ENCODE measurements around the gene TFAP2D.

Gene TFAP2D

DNA sequence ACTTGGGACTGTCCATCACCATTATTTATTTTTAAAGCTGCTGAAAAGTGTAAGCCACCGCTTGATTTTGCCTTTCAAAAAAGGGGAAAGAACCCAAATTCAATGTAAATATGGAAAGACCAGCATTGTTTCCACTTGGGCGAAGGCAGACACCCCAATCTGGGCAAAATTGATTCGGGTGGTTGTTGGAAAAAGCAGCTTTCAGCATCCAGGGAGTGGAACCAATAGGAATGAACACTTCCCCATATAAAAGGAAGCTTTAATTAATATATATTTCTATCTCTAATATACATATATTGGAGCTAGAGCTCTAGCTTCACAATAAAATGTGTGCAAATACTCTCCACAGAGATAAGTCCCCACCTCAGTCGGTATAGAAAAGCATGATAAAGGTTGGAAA is at the start of gene TFAP2D:
TFAP2D (plus strand) TSS at position 301 of the 400 bp plus-strand sequence. CDS start 530 bp downstream, outside the sequence.
- no peak for DNase-seq (ENCODE audit: low read depth)

DNA sequence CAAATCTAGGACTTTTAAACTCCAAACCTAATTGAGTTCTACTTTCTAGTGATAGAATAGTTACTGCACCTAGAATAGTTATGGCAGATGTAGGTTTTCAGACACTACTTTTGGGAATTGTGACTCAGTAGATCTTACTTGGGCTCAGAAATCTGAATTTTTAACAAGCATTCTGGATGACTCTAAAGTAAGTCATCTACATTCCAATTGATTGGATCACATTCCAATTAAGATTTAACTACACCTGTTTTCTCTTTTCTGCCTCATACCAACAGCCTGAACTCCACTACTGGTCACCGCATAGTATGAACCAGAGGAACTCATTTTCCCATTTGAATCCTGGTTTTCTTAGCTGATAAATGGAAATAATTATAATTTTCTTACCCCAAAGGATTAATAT is 49.5 kb upstream of the TFAP2D start:
- no peak for DNase-seq (ENCODE audit: low read depth)

DNA sequence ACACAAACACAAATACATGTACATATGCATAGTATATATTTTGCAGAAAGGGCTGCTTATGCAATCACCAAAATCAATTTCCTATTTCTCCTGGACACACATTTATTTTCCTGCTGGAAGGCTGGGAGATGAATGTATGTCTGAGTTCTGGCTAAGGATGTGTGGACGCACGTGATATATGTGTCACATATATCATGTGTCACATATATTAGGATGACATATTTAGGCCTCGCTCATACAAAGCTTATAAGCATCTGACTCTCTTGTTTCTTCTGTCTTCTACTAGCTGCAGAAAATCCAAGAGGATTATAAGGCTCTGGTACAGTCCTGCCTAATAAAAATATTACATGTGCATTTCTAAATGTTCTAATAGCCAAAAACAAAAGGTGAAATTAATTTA is 47.2 kb upstream of the TFAP2D start:
- DNase-seq (ENCODE audit: low read depth), result no peak

DNA sequence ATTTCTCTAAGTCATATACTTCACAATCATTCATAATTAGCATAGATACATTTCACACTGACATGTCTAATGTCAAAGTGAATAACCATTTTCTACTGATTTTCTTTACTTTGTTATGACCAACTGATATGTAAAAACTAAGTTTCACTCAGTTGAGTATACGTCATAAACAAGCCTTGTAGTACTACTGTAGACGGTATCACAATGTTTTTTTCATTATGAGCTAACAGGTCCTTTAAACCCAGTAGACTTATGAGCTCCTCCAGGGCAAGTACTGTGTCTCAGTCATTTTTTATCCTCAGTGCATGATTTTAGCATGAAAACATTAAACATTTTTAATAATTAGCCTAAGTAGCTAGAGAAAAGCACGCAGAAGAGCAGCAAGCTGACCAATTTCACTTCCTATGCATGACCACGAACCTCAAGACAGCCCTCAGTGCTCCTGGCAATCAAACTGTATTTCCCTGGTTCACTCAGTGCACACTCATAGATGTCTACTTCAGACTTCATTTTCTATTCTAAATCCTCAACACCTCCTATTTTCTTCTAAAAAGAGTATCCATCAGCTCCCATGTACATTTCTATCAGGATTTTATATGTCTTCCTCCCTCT is 32.0 kb upstream of the TFAP2D start:
- DNase-seq (ENCODE audit: low read depth), result no peak

DNA sequence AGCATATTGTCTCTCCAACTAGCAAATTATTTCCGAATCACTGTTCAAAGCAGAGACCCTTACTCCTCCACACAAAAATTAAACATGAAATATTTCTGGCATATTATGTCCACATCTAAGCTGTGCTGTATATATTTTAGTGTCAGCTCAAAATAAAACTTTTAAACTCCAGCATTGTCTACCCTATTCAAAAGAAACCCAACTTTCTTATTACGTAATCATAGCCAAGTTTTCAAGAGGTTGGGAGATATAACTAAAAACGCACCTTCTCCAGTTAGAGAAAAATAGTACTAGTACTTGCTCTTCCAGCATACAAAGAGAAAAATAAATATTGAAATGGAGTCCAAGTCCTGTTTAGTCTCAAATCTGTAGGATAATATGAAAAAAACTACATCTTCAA is 24.1 kb upstream of the TFAP2D start:
- DNase-seq (ENCODE audit: low read depth), result no peak

DNA sequence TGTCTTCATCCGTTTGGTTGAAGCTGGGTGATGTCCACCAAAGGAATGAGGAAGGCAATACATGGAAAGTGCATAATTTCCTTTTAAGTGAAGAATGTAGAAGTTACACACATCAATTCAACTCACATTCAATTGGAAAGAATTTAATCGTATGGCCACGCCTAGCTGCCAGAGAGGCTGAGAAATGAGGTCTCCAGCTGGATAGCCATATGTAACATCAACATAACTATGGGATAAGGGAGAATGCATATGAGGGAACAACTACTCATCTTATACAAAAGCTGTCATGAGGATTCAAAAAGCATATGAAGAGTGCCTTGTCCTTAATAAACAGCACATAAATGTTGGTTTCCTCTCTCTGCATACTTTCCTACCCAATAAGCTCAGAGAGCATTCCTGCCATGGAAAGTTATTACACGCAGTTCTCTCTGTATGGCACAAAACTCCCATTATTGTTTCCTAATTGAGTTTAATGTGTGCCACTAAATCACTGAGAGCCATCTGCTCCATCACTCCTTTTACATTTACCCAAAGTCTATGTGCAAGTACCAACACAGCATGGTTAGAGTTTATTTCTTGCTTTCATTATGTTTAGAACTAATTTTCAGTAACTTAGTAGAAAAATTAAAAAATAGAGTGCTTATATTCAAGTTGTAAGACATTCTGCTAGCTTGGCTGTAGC is 21.4 kb upstream of the TFAP2D start:
- DNase-seq (ENCODE audit: low read depth), result no peak

DNA sequence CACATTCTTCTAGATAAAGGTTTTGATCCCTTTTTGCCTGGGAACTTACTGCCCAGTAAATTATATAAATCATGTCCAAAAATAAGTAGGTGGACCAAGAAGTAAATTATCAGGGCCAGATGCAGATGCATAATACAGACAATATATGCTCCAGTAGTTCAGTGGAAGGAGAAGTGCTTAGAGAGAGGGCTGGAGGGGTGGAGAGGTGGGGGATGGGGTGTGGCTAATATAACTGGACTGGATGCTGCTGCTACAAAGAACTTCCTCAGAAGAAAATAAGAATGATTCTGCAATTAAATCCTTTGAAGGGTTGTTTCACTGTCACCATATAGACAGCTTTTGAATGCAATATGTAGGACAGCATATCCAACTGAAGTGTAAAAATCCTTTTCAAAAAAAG is 14.8 kb upstream of the TFAP2D start:
- DNase-seq (ENCODE audit: low read depth), result no peak

DNA sequence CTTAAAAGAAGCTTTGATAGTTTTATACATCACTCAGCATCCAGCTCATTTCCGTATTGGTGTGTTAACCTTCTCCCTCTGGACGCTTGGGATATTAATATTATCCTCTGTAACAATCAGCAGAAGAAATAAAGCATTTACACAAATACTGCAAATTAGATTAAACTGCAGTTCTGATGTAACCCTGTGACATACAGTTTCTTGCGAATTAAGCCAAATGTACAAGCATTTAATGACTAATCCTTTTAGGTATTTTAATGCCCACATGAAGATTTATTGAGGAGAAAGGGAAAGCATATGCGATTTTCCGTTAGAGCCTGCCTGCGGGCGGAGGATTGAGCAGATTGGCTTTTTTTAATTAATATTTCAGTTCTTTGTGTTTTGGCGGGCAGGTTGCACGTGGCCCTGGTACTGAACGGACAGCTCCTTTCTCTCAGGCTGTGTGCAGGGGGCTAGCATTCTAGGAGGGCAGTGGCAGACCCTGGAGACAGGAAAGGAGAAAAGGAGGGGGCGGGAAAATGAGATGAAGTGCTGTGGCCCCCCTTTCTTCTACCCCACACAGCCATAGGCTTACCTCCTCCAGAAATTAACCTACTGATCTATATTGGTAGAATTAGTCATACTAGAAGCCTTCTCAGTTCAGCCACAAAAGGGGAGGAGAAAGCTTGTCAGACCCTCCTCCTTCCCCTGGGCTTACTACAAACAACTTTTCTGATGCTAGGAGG is 14.1 kb upstream of the TFAP2D start:
- DNase-seq (ENCODE audit: low read depth), result no peak

DNA sequence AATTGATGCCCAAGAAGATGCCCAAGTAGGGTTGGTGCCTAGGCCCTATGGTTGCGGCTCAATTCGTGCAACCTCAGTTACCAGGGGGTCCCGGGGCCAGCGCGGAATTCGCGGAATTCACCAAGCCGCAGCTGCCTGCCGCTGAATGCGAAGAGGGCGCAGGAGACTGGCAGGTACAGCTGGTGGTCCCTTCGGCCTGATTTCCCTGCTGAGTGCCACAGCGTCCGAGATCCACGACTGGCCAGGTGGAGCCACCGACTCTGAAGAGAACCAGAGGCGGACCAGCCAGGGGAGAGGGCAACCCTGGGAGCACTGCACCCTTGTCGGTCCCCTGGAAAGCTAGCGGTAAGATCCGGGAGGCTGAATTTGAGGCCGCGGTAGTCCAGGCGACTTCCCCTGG is 6.8 kb upstream of the TFAP2D start:
- DNase-seq (ENCODE audit: low read depth), result no peak

DNA sequence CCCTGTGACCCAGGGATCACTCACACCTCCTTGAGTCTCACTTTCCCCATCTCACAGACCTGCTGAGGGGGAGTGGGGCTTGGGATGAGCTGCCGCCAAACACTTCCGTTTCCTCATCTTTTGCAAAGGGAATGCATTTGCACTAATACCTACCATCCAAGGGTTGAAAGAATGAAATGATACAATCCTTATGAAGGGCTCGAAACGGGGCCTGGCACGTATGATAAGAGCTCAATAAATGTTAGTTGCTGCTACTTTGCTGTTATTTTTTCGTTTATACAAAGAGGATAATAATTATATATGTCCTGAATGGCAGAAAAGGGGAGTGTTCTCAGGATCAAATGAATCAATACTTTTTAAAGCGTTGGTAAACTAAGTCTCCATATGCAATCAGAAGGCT is 6.1 kb upstream of the TFAP2D start:
- DNase-seq (ENCODE audit: low read depth), result no peak

DNA sequence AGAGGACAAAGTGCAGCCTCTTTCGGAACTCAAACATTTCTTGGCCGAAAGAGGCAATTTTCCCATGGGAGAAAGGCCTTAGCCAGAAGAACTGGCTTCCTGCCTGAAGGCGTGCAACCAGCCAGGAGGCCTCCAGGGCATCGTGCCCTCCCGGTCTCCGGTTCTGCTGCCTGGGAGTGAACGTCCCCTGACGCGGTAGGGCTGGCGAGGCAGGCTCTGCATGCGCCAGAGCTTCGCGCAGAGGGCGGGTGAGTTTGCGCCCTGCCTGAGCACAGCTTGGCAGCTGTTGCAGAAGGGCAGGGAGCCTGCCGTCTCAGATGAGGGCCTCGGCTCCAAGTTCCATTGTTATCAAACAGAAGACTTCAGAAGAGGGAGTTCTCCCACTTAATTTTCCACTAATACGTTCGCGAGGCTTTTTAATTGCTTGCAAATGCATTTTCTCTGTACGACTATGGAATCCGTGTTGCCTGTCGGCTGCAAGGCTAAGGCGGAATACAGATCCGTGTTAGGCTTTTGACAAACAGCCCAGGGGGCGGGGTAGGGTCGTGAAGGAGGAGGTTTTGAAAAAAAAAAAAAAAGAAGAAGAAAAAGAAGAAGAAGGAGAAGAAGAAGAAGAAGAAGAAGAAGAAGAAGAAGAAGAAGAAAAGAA is 5.5 kb upstream of the TFAP2D start:
- DNase-seq (ENCODE audit: low read depth), result no peak

DNA sequence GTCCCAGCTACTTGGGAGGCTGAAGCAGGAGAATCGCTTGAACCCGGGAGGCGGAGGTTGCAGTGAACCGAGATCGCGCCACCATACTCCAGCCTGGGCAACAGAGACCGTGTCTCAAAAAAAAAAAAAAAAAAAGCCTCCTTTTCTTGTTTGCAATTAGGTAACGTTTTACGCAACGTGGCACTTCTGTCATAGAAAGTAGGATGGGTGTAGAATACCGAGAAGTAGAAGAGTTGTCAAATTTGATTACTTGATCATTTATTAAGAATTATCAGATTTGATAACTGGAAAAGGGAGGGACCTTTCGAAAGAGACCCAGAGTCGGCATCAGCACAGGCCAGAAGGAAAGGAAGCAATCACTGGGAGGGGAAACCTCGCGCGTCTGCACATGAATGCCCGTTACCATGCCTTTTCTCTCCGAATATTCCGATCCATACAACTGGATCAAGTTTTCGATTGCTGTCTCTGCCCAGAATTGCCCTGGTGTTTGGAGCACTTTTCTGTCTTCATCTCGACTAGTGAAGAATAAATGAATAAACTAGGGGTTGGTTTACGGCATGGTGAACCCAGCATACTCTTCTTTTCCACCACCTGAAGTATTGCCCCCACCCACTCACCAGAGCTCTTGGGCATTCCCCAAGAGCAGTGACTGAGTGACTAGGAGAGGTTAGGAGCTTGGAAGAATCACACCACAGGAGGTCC is 4.5 kb upstream of the TFAP2D start:
- no peak for DNase-seq (ENCODE audit: low read depth)

DNA sequence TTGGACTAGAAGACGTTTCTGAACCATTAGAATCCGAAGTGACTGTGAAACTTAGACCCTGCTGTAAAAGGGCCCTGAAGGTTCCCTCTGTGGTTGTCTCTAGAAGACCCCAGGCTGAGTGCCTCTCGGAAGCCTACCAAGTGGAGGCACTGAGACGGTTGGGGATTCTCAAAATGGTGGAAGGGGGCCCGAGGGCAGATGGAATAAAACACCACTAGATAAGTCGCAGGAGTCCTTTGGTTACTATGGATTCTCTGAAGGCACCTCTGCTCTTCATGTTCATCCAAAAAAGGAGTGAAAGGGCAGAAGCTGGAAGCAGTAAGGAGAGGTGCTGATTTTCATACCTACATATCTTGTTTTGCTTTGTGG is 4.0 kb upstream of the TFAP2D start:
- no peak for DNase-seq (ENCODE audit: low read depth)

DNA sequence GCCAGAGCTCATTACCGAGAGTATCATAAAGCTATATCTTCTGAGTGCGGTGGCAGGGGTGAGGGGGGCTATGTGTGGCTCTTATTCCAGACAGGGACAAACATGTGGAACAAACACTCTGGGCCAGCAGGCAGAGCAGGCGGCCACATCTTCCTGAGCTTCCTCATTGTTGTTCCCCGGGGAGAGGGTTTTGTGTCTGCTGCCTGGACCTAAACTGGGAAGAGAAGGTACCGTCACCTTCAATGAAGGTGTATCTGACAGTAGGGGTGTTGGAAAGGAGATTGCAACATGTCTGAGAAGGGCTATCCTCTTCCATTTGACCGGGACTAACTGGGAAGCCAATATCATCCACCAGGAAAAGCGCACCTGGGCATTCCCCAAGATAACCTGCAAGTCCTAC is 1.6 kb upstream of the TFAP2D start:
- DNase-seq (ENCODE audit: low read depth), result no peak

DNA sequence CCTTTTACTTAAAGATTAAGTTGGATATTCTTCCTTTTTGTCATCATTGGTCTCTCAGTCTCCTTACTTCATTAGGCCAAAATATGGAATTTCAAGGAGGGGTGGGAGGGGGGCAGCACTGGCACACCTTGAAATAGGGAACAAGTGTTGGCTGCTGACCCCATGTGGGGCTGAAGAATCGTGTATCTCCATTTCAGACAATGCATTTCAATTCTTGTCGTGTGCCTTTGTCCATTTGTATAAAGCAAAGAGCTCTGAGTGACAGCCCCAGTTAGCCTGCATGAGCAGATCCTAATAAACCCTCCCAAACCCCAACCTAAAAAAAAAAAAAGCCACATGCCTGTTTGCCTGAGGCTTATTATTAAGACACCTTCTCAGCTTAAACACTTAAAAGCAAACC is 1.0 kb upstream of the TFAP2D start:
- no peak for DNase-seq (ENCODE audit: low read depth)

DNA sequence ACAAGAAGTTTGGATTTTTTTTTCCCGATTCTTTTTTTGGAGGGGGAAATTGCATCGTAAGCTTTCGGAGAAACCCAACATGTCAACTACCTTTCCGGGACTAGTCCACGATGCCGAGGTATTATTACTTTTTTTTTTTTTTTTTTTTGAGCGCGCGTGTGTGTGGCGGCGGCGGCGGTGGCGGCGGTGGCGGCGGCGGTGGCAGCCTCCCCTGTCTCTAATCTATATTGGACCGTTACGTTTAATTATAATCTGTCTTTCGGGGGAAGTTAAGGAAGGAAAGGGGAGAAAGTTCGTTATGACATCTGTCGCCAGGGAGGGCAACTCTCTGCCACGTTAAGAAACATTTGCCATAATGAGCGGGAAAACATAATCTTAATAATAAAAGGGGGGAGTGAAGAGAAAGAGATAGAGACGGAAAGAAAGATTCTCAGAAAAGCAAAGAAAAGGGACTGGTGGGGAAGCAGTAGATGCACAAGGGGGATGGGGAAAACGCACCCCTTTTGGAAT is 706 bp downstream of the TFAP2D start:
- DNase-seq (ENCODE audit: low read depth), result no peak

DNA sequence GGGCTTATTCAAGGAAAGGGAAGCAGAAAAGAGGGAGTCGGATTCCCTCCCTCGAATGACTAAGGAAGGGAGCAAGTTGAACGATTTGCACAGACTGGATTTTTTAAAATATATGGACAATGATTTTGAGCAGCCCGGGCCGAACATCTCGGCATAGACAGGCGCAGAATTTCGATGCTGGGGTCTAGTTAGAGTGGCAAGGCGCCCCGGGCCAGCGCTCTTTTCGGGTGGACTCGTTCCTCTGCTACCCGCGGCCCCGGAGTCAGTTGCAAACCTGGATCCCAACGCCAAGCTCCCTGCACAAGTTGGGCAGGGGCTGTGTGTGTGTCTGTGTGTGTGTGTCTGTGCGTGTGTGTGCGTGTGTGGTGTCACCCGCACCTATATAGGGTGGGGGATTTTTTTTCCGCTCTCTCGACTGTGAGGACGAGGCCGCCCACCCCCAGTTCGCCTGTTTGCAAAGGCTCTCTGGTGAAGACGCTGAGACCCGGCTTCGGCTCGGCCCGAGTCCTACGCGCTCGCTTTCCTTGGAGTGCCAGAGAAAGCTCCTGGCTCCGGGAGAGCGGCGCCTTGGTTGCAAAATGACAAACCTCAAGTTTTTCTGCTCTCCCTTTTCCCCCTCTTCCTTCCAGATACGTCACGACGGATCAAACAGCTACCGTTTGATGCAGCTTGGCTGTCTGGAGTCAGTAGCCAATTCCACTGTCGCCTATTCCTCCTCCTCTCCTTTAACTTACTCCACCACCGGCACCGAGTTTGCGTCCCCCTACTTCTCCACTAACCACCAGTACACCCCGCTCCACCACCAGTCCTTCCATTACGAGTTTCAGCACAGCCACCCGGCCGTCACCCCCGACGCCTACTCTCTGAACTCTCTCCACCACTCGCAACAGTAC is 1.4 kb downstream of the TFAP2D start:
- DNase-seq (ENCODE audit: low read depth), result no peak

DNA sequence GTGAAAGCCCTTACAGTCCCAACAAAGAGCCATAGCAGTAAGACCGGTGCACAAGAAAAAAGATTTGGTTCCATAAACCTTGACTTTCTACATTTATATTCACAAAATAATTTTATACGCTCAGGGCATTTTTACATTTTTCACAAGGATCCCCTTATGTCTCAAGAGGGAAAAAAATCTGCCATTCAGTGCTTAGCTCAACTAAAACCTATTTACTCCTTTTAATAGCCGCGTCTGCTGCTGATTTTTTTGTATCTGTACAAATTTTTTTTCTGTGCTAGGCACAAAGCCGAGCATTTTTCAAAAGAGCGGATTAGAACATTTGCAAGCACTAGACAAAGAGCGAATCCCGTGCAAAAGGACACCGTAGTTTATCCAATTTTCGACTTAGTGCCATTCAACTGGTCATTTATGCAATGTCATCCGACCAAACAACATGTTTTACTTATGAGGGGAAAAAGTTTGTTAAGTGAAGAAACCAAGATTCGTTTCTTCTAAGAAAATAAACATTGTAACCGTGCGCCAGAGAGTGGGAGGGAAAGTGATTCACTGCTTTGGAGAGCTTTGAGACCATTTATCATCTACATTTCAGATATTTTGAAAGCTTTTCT is 3.7 kb downstream of the TFAP2D start:
- no peak for DNase-seq (ENCODE audit: low read depth)

DNA sequence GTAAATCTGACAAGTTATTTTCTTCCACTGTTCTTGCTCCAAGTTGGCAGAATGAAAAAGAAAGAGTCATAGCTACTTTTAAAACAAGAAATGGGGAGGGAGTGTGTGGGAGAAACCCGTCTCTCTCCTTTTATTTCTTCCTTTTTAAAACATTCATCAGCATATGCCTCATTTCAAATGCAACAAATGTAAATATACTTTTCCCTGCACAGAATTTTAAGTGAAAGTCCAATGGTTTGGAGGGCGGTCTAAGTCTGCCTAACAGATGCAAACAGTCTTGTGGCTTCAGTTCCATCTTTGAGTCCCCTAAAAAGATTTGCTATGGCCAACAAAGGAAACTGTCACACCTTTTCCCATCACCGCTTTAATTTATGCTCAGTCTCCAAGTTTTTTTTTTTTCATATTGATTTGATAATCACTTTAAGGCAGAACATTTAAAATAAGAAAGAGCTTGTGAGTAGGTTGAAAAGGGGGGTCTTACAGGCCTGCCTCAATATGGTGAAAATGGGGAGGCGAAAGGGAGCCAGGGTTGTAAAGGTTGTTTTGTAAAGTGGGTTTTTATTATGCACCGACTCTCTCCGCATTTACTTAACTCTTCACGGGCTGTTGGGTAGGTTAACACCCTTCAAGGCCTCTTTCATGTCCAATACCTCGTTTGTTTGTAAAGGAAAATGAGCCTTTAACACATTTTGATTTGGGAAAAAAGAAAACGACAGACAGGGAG is 4.6 kb downstream of the TFAP2D start:
- no peak for DNase-seq (ENCODE audit: low read depth)

DNA sequence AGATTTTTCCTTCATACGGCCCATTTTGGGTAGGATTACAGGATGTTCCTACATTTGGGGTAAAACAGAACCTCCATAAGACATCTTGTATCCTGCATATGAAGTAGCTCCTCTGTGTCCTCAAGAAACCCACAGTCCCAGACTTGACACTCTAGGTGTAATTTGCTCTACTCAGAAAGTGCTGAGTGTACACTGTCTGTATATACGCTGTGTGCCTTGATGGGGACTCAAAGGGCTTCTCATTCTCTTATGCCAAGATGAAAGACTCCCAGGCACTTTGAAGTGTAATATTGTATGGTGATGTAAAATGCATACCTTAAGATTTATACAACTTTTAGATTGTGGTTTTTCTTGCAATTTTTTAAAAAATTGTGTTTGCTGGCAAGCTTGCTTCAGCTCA is 5.2 kb downstream of the TFAP2D start:
- DNase-seq (ENCODE audit: low read depth), result no peak

All from activated T-cell treated with anti-CD3 and anti-CD28 coated beads for 48 hours (primary cell).